AG09309 (cell line): ENCODE results near the gene GPR18.

Experiments
- DNase-seq: peaks from one replicate; pipeline ENCODE4 v3.0.0-alpha.2; 2010; ENCODE audit warnings: low read depth
- H3K4me3 ChIP-seq: 2 replicates; pipeline ENCODE4 v1.5.1; 2011; ENCODE audit warnings: mild to moderate bottlenecking, low read depth, low read length, moderate library complexity; ENCODE audit not compliant: control insufficient read depth
- CTCF ChIP-seq: IDR thresholded peaks from 2 replicates; pipeline ENCODE4 v1.5.1; 2011; ENCODE audit warnings: mild to moderate bottlenecking, low read depth, low read length, inconsistent platforms; ENCODE audit not compliant: insufficient read depth, control insufficient read depth; ENCODE audit errors: missing control alignments

The GPR18 gene

GRCh38 chr13:99257291-99257690 lies 888 bp downstream of the GPR18 start:
- no peak for TF ChIP-seq CTCF
- no peak overlapping the region for H3K4me3 ChIP-seq

GRCh38 chr13:99256709-99257108 lies 1.5 kb downstream of the GPR18 start:
- DNase-seq = peak; percentile 48
- no peak overlapping the region for H3K4me3 ChIP-seq
- no peak for TF ChIP-seq CTCF

More at GRCh38 chr13:99257291-99257690, 888 bp downstream of the GPR18 start:
- DNase-seq = no peak

GRCh38 chr13:99256283-99256682 lies 1.9 kb downstream of the GPR18 start:
- DNase-seq = no peak
- TF ChIP-seq CTCF = no peak
- H3K4me3 ChIP-seq = no peak overlapping the region

- H3K4me3 ChIP-seq = no peak overlapping the region
- DNase-seq = no peak
- TF ChIP-seq CTCF = no peak
Observed at GRCh38 chr13:99255271-99255670, 2.9 kb downstream of the GPR18 start.

GRCh38 chr13:99254830-99255229 lies 3.3 kb downstream of the GPR18 start:
- H3K4me3 ChIP-seq = no peak overlapping the region
- no peak for TF ChIP-seq CTCF
- no peak for DNase-seq

- DNase-seq = no peak
- H3K4me3 ChIP-seq = no peak overlapping the region
- TF ChIP-seq CTCF = no peak
Observed at GRCh38 chr13:99251921-99252320, 6.3 kb downstream of the GPR18 start.
